HG02571 (cell line): ENCODE data around the gene GNB2.
"Not testable (repeated sequence)": the region's sequence is repeated elsewhere in the genome, so short reads cannot be mapped to it uniquely, and the experiment has no call there.

Experiments
- ATAC-seq: cut with Tn5 transposase; IDR thresholded peaks from one replicate; pipeline ENCODE4 v1.9.1; 2021; ENCODE audit warnings: mild to moderate bottlenecking, moderate library complexity; ENCODE audit not compliant: unreplicated experiment

GNB2 gene

DNA sequence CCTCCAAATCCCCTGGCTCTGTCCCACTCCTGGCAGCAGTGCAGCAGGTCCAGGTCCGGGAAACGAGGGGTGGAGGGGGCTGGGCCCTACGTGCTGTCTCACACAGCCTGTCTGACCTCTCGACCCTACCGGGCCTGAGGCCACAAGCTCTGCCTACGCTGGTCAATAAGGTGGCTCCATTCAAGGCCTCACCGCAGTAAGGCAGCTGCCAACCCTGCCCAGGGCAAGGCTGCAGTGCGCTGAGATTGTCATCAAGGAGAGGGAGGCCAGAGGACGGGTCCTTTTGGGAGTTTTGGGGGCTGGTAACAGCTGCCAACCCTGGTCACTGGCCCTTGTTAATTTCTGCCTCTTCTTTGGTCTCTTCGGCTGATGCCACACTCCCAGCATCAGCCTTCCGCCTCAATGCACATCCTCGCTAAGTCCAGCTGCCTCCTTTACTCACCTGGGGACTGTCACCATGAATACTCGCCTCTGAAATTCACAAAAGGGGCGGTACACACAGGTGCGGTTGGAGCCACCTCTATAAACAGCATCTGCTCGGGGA is 50.3 kb downstream of the GNB2 start:
- no peak for ATAC-seq

DNA sequence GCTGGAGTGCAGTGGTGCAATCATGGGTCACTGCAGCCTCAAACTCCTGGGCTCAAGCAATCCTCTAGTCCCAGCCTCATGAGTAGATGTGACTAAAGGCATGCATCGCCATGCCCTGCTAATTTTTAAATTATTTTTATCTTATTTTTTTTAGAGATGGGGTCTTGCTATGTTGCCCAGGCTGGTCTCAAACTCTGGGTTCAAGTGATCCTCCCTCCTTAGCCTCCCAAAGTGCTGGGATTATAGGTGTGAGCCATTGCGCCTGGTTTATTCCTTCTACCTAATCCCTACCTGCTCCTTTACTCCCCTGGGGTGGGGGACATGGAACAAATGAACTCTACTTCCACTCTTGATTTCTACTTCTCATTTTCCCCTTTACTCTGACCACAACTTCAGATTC is 50.8 kb downstream of the GNB2 start:
- ATAC-seq: not testable (repeated sequence)

DNA sequence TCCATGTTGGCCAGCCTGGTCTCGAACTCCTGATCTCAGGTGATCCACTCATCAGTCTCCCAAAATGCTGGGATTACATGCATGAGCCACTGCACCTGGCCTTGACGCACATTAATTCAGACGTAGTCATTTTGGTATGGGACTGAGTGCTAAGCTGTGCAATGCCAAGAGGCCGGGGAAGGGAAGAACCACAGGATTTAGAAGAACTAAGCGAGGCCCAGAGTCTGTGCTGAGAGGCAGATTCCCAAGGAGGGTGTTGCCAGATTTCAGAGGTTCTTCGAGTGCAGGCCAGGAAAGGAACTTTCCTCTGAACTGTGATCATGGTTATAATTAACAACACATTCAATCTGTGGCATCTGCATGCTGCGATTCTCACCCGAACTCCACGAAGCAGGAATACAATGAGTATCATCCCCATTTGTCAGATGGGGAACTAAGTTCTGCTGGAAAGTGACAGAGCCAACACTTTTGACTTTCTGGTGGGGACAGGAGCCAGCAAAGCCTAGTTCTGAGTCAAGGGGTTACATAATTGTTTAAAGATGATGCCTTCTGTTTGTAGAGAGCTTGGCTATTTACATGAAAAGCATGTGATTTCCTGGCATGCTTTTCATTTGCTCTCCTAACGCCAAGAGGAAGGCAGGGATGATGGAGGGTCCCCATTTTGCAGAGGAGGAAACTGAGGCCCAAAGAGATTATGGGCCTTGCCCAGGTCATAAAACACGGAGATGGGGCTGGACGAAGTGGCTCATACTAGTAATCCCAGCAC is 53.6 kb downstream of the GNB2 start:
- no peak for ATAC-seq

DNA sequence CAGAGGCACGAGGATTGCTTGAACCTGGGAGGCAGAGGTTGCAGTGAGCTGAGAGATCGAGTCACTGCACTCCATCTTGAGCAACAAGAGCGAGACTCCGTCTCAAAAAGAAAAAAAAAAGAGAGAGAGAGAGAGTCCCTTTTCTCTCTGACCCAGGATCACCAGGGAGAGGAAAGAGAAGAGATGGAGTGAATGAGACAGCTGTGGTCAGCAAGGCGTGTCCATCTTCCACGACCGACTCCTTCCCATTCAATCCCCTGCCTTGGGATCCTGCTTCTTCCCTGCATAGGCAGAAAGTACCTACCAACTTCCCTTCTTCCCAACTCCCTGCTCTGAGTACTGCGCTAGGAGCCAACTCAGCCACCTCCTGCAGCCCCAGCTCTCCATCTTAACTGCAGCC is 54.7 kb downstream of the GNB2 start:
- ATAC-seq: no peak
